Measurements from ENCODE around the gene KRT7.

The KRT7 gene

GRCh38 chr12:52246720-52247621 is 13.9 kb downstream of the KRT7 start:
- Histone ChIP-seq H4K20me1 (ENCODE audit: control insufficient read depth, insufficient read depth, low read depth, low read length) (no peaks in the 10 kb centered on the region), H3K36me3 (ENCODE audit: control insufficient read depth, low read length) (no peaks in the 10 kb centered on the region), H3K9me3 (ENCODE audit: control insufficient read depth, insufficient read depth, low read length) (no peaks in the 10 kb centered on the region), H3K4me1 (ENCODE audit: control insufficient read depth, low read length) (peaks cover 8% of the 10 kb centered on the region), H3K79me2 (ENCODE audit: control insufficient read depth, low read length) (no peaks in the 10 kb centered on the region), H3K4me3 (ENCODE audit: low read length) (no peak overlapping the region), H3K9me2 (replicated peaks; ENCODE audit: control insufficient read depth, low read length) (no peaks in the 10 kb centered on the region), H3F3A (ENCODE audit: control insufficient read depth, insufficient read depth) (no peaks in the 10 kb centered on the region), H3K27ac (ENCODE audit: low read depth, low read length) (no peak overlapping the region), H3K27me3 (ENCODE audit: control insufficient read depth, low read length) (peaks cover 2% of the 10 kb centered on the region; the same call in 1 of the 2 replicates), H3K4me2 (ENCODE audit: low read length) (no peak overlapping the region)
- TF ChIP-seq CTCF (IDR thresholded peaks at IDR 0.05; ENCODE audit: low read depth, low read length, poor library complexity, severe bottlenecking) = no peak
- no peak for TF ChIP-seq EZH2phosphoT487 (IDR thresholded peaks at IDR 0.05; ENCODE audit: borderline replicate concordance, low read length)

- peaks cover 8% of the 10 kb centered on the region for H3K4me1 ChIP-seq (ENCODE audit: control insufficient read depth, low read length)
- no peaks in the 10 kb centered on the region for H3K9me2 ChIP-seq (replicated peaks; ENCODE audit: control insufficient read depth, low read length)
- peaks cover 2% of the 10 kb centered on the region; the same call in 1 of the 2 replicates for H3K27me3 ChIP-seq (ENCODE audit: control insufficient read depth, low read length)
- H3K79me2 ChIP-seq (ENCODE audit: control insufficient read depth, low read length) = no peaks in the 10 kb centered on the region
- H3K9me3 ChIP-seq (ENCODE audit: control insufficient read depth, insufficient read depth, low read length) = no peaks in the 10 kb centered on the region
- H3F3A ChIP-seq (ENCODE audit: control insufficient read depth, insufficient read depth) = no peaks in the 10 kb centered on the region
- no peak overlapping the region for H3K4me3 ChIP-seq (ENCODE audit: low read length)
- TF ChIP-seq EZH2phosphoT487 (IDR thresholded peaks at IDR 0.05; ENCODE audit: borderline replicate concordance, low read length) (no peak), CTCF (IDR thresholded peaks at IDR 0.05; ENCODE audit: low read depth, low read length, poor library complexity, severe bottlenecking) (no peak)
- no peaks in the 10 kb centered on the region for H3K36me3 ChIP-seq (ENCODE audit: control insufficient read depth, low read length)
- H3K4me2 ChIP-seq (ENCODE audit: low read length) = no peak overlapping the region
- no peak overlapping the region for H3K27ac ChIP-seq (ENCODE audit: low read depth, low read length)
- H4K20me1 ChIP-seq (ENCODE audit: control insufficient read depth, insufficient read depth, low read depth, low read length) = no peaks in the 10 kb centered on the region
These were observed 14.8 kb downstream of the KRT7 start for GRCh38 chr12:52247622-52248540.

- H3F3A ChIP-seq (ENCODE audit: control insufficient read depth, insufficient read depth) = no peaks in the 10 kb centered on the region
- no peak overlapping the region for H3K4me3 ChIP-seq (ENCODE audit: low read length)
- H4K20me1 ChIP-seq (ENCODE audit: control insufficient read depth, insufficient read depth, low read depth, low read length) = no peaks in the 10 kb centered on the region
- no peaks in the 10 kb centered on the region for H3K9me2 ChIP-seq (replicated peaks; ENCODE audit: control insufficient read depth, low read length)
- H3K4me1 ChIP-seq (ENCODE audit: control insufficient read depth, low read length) = peaks cover 5% of the 10 kb centered on the region
- TF ChIP-seq CTCF (IDR thresholded peaks at IDR 0.05; ENCODE audit: low read depth, low read length, poor library complexity, severe bottlenecking) (no peak), EZH2phosphoT487 (IDR thresholded peaks at IDR 0.05; ENCODE audit: borderline replicate concordance, low read length) (no peak)
- no peaks in the 10 kb centered on the region for H3K9me3 ChIP-seq (ENCODE audit: control insufficient read depth, insufficient read depth, low read length)
- no peaks in the 10 kb centered on the region for H3K36me3 ChIP-seq (ENCODE audit: control insufficient read depth, low read length)
- H3K4me2 ChIP-seq (ENCODE audit: low read length) = no peak overlapping the region
- H3K27me3 ChIP-seq (ENCODE audit: control insufficient read depth, low read length) = peaks cover 2% of the 10 kb centered on the region; the same call in 1 of the 2 replicates
- no peaks in the 10 kb centered on the region for H3K79me2 ChIP-seq (ENCODE audit: control insufficient read depth, low read length)
- H3K27ac ChIP-seq (ENCODE audit: low read depth, low read length) = no peak overlapping the region
These were observed 15.8 kb downstream of the KRT7 start for GRCh38 chr12:52248541-52249461.
